K562 (cell line): ENCODE measurements around the gene PDLIM7. TPM values are rescaled to one million over a fixed set of nuclear protein-coding genes. Genes with fewer than 3 reads are reported as not detected.

Experiments used
- CBX2 ChIP-seq: fragments of 200-600 bp; sonication (generic); IDR thresholded peaks from one replicate; pipeline ENCODE4 v1.6.1; 2012; ENCODE audit warnings: mild to moderate bottlenecking, low read length, inconsistent platforms; ENCODE audit not compliant: insufficient read depth, poor library complexity, severe bottlenecking
- CHD1 ChIP-seq: fragments of 200-600 bp; sonication (generic); IDR thresholded peaks from one replicate; pipeline ENCODE4 v1.6.1; 2012; ENCODE audit warnings: mild to moderate bottlenecking, moderate library complexity, low read length, inconsistent platforms
- EZH2 ChIP-seq: IDR thresholded peaks from 2 replicates; pipeline ENCODE4 v1.6.1; 2012; ENCODE audit warnings: low read depth, mild to moderate bottlenecking, inconsistent platforms, low read length, borderline replicate concordance
- FOXA3 ChIP-seq, 2 experiments: fragments of 450-650 bp in 1 of 2; sonication (generic) in 1 of 2; formaldehyde crosslinking; IDR thresholded peaks in 1 of 2; conservative IDR thresholded peaks in 1 of 2; 2 replicates each; pipeline versions ENCODE4 v1.4.0 to v1.8.0; 2020 to 2022; ENCODE audit warnings: mild to moderate bottlenecking in 2 of 2, missing genetic modification reagents in 1 of 2
- FOXK2 ChIP-seq, 2 experiments: fragments of 450-650 bp; IDR thresholded peaks in 1 of 2; conservative IDR thresholded peaks in 1 of 2; 2 replicates each; pipeline ENCODE4 v1.6.1; 2016; ENCODE audit warnings: low read depth in 2 of 2, mild to moderate bottlenecking in 1 of 2
- GTF2E2 ChIP-seq: fragments of 200-800 bp; sonication (Bioruptor generic); IDR thresholded peaks from 2 replicates; pipeline ENCODE4 v1.6.1; 2016; ENCODE audit warnings: missing genetic modification characterization, missing compliant biosample characterization
- MYC ChIP-seq, 2 experiments: fragments of 250-450 bp in 1 of 2; sonication (Bioruptor Pico) in 1 of 2; IDR thresholded peaks; 2 replicates each; pipeline versions ENCODE4 v1.5.1 to v1.6.1; 2012 to 2021; ENCODE audit warnings: low read depth in 2 of 2, borderline replicate concordance in 1 of 2, improper control_type of control experiment in 1 of 2, low read length in 1 of 2, mild to moderate bottlenecking in 1 of 2, moderate library complexity in 1 of 2
- RBM17 ChIP-seq: fragments of 200-400 bp; formaldehyde crosslinking; IDR thresholded peaks from 2 replicates; pipeline ENCODE4 v1.6.1; 2017; ENCODE audit warnings: low read depth, mild to moderate bottlenecking, low read length, borderline replicate concordance
- ZNF707 ChIP-seq: fragments of 250-450 bp; sonication (Bioruptor Pico); conservative IDR thresholded peaks from 2 replicates; pipeline ENCODE4 v1.8.0; 2022; ENCODE audit warnings: inconsistent platforms, mild to moderate bottlenecking, moderate library complexity
- ZNF77 ChIP-seq: fragments of 250-450 bp; sonication (Bioruptor Pico); IDR thresholded peaks from 2 replicates; pipeline ENCODE4 v1.5.0; 2020
- polyA plus RNA-seq, 8 experiments: library from polyadenylated mRNA; depleted of rRNA in 4 of 8; stranded (reverse) in 5 of 8; unstranded in 3 of 8; fragments of >200 nt; fragmentation: Nextera tagmentation in 2 of 8; fragmentation: Illumina TruSeq in 1 of 8; extraction: Ambion mirVana in 2 of 8; extraction: Trizol in 1 of 8; gene quantifications; 2 replicates each; pipeline versions ENCODE4 v1.2.1 to v1.2.3, GENCODE V29; 2011 to 2014; ENCODE audit warnings: inconsistent platforms in 1 of 8, missing spikeins in 1 of 8
- total RNA-seq, 7 experiments: library from RNA; depleted of rRNA in 6 of 7; stranded (reverse); fragments of >200 nt in 6 of 7; fragmentation: Illumina TruSeq in 2 of 7; extraction: Trizol in 2 of 7; gene quantifications; 2 replicates each; pipeline versions ENCODE4 v1.2.1 to v1.2.3, GENCODE V29; 2011 to 2021; ENCODE audit warnings: low replicate concordance in 1 of 7
- TF ChIP-seq, protein P1 (sequence below), 2 experiments: IDR thresholded peaks; 2 replicates each; pipeline ENCODE4 v1.6.1; 2012; ENCODE audit warnings: improper control_type of control experiment in 2 of 2, low read depth in 2 of 2, low read length in 2 of 2, borderline replicate concordance in 1 of 2
- TF ChIP-seq, protein P2 (sequence below): fragments of 200-400 bp; formaldehyde crosslinking; IDR thresholded peaks from 2 replicates; pipeline ENCODE4 v1.6.1; 2017; ENCODE audit warnings: mild to moderate bottlenecking, low read depth, low read length, moderate library complexity
- TF ChIP-seq, protein P3 (sequence below), 2 experiments: fragments of 150-350 bp in 1 of 2; IDR thresholded peaks; 2 replicates each; pipeline ENCODE4 v1.6.1; 2012 to 2016; ENCODE audit warnings: low read depth in 2 of 2, low read length in 2 of 2, mild to moderate bottlenecking in 1 of 2, moderate library complexity in 1 of 2
- TF ChIP-seq, protein P4 (sequence below): sonication (generic); formaldehyde crosslinking; IDR thresholded peaks from 2 replicates; pipeline ENCODE4 v1.9.0; 2022; ENCODE audit warnings: mild to moderate bottlenecking, missing genetic modification reagents
- TF ChIP-seq, protein P5 (sequence below): sonication (generic); formaldehyde crosslinking; IDR thresholded peaks from 2 replicates; pipeline ENCODE4 v1.8.0; 2022; ENCODE audit warnings: mild to moderate bottlenecking, missing genetic modification reagents

PDLIM7 gene
- total and polyA plus RNA-seq, 9 of the 15 experiments (the other 6 are each of a cell fraction or from before 2014, with no cell fraction given), result 2.1 to 124 (median 32.6) TPM

DNA sequence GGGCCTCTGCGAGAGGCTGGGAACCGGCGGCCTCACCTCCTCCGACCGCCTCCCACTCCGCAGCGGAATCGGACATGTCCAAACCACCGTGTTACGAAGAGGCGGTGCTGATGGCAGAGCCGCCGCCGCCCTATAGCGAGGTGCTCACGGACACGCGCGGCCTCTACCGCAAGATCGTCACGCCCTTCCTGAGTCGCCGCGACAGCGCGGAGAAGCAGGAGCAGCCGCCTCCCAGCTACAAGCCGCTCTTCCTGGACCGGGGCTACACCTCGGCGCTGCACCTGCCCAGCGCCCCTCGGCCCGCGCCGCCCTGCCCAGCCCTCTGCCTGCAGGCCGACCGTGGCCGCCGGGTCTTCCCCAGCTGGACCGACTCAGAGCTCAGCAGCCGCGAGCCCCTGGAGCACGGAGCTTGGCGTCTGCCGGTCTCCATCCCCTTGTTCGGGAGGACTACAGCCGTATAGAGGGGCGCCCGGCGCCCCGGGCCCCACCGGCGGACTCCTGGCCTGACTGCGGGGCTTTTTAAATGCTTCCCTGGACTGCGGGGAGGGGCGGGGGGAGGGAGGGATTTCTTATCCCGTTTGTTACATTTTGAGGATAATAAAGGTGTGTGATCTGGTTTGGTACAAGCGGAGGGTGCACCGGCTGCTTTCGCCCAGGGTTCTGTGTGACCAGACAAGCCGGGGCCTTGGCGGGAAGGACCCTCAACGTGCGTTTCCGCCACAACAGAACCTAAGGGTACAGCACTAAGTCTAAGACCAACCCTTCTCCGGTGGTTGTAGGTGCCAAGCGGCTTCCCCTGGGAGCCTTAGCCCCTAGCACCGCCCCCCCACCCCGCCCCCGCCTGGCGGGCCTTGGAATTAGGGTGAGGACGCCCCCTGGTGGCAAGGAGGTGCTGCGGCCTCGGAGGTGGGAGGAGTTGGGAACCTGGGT, 41.5 kb downstream of the PDLIM7 start (continued):
- TF ChIP-seq, protein P1, sequence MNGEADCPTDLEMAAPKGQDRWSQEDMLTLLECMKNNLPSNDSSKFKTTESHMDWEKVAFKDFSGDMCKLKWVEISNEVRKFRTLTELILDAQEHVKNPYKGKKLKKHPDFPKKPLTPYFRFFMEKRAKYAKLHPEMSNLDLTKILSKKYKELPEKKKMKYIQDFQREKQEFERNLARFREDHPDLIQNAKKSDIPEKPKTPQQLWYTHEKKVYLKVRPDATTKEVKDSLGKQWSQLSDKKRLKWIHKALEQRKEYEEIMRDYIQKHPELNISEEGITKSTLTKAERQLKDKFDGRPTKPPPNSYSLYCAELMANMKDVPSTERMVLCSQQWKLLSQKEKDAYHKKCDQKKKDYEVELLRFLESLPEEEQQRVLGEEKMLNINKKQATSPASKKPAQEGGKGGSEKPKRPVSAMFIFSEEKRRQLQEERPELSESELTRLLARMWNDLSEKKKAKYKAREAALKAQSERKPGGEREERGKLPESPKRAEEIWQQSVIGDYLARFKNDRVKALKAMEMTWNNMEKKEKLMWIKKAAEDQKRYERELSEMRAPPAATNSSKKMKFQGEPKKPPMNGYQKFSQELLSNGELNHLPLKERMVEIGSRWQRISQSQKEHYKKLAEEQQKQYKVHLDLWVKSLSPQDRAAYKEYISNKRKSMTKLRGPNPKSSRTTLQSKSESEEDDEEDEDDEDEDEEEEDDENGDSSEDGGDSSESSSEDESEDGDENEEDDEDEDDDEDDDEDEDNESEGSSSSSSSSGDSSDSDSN (IDR thresholded peaks at IDR 0.05; ENCODE audit: borderline replicate concordance in 1 of 2, low read depth in 2 of 2, low read length in 2 of 2), result peak in 1 of 2 experiments; percentile 57; a peak in 1 of 4 replicates
- TF ChIP-seq RBM17 (no peak), FOXK2 (conservative IDR thresholded peaks at IDR 0.05 in 1 of 2, IDR thresholded peaks at IDR 0.05 in 1 of 2; ENCODE audit: low read depth in 2 of 2) (no peak), EZH2 (no peak), FOXA3 (CRISPR knock-in tag; conservative IDR thresholded peaks at IDR 0.05 in 1 of 2, IDR thresholded peaks at IDR 0.05 in 1 of 2) (no peak), GTF2E2 (tag) (no peak), MYC (IDR thresholded peaks at IDR 0.05; ENCODE audit: low read depth, low read length) (0 out of 2 replicates have a peak, but pooled peaks have one; percentile 29), MYC (CRISPR knock-in tag; IDR thresholded peaks at IDR 0.05; ENCODE audit: borderline replicate concordance, low read depth) (no peak), ZNF707 (CRISPR knock-in tag) (no peak), ZNF77 (CRISPR knock-in tag) (no peak), CHD1 (peak; percentile 79), CBX2 (no peak)
- TF ChIP-seq, protein P2, sequence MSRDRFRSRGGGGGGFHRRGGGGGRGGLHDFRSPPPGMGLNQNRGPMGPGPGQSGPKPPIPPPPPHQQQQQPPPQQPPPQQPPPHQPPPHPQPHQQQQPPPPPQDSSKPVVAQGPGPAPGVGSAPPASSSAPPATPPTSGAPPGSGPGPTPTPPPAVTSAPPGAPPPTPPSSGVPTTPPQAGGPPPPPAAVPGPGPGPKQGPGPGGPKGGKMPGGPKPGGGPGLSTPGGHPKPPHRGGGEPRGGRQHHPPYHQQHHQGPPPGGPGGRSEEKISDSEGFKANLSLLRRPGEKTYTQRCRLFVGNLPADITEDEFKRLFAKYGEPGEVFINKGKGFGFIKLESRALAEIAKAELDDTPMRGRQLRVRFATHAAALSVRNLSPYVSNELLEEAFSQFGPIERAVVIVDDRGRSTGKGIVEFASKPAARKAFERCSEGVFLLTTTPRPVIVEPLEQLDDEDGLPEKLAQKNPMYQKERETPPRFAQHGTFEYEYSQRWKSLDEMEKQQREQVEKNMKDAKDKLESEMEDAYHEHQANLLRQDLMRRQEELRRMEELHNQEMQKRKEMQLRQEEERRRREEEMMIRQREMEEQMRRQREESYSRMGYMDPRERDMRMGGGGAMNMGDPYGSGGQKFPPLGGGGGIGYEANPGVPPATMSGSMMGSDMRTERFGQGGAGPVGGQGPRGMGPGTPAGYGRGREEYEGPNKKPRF, result no peak
- TF ChIP-seq, protein P3, sequence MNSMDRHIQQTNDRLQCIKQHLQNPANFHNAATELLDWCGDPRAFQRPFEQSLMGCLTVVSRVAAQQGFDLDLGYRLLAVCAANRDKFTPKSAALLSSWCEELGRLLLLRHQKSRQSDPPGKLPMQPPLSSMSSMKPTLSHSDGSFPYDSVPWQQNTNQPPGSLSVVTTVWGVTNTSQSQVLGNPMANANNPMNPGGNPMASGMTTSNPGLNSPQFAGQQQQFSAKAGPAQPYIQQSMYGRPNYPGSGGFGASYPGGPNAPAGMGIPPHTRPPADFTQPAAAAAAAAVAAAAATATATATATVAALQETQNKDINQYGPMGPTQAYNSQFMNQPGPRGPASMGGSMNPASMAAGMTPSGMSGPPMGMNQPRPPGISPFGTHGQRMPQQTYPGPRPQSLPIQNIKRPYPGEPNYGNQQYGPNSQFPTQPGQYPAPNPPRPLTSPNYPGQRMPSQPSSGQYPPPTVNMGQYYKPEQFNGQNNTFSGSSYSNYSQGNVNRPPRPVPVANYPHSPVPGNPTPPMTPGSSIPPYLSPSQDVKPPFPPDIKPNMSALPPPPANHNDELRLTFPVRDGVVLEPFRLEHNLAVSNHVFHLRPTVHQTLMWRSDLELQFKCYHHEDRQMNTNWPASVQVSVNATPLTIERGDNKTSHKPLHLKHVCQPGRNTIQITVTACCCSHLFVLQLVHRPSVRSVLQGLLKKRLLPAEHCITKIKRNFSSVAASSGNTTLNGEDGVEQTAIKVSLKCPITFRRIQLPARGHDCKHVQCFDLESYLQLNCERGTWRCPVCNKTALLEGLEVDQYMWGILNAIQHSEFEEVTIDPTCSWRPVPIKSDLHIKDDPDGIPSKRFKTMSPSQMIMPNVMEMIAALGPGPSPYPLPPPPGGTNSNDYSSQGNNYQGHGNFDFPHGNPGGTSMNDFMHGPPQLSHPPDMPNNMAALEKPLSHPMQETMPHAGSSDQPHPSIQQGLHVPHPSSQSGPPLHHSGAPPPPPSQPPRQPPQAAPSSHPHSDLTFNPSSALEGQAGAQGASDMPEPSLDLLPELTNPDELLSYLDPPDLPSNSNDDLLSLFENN (IDR thresholded peaks at IDR 0.05; ENCODE audit: low read depth in 2 of 2, low read length in 2 of 2), result no peak
- TF ChIP-seq, protein P4, sequence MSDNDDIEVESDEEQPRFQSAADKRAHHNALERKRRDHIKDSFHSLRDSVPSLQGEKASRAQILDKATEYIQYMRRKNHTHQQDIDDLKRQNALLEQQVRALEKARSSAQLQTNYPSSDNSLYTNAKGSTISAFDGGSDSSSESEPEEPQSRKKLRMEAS (CRISPR knock-in tag), result no peak
- TF ChIP-seq, protein P5, sequence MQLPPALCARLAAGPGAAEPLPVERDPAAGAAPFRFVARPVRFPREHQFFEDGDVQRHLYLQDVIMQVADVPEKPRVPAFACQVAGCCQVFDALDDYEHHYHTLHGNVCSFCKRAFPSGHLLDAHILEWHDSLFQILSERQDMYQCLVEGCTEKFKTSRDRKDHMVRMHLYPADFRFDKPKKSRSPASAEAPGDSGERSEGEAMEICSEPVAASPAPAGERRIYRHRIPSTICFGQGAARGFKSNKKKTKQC (CRISPR knock-in tag), result no peak
